Suppressor macrophage (primary cell): ENCODE results near the gene AKAP11.
"Not testable (repeated sequence)": the region's sequence is repeated elsewhere in the genome, so short reads cannot be mapped to it uniquely, and the experiment has no call there.

Source experiments
- DNase-seq, 4 experiments: peaks; one replicate each; pipeline ENCODE4 v3.0.0-alpha.2; 2020 to 2022
- total RNA-seq, 17 experiments: gene quantifications; one replicate each; lab custom pipeline; 2026; ENCODE audit warnings: mixed read lengths in 6 of 17, inconsistent platforms in 3 of 17; lab: John Stamatoyannopoulos, UW

AKAP11 gene, protein sequence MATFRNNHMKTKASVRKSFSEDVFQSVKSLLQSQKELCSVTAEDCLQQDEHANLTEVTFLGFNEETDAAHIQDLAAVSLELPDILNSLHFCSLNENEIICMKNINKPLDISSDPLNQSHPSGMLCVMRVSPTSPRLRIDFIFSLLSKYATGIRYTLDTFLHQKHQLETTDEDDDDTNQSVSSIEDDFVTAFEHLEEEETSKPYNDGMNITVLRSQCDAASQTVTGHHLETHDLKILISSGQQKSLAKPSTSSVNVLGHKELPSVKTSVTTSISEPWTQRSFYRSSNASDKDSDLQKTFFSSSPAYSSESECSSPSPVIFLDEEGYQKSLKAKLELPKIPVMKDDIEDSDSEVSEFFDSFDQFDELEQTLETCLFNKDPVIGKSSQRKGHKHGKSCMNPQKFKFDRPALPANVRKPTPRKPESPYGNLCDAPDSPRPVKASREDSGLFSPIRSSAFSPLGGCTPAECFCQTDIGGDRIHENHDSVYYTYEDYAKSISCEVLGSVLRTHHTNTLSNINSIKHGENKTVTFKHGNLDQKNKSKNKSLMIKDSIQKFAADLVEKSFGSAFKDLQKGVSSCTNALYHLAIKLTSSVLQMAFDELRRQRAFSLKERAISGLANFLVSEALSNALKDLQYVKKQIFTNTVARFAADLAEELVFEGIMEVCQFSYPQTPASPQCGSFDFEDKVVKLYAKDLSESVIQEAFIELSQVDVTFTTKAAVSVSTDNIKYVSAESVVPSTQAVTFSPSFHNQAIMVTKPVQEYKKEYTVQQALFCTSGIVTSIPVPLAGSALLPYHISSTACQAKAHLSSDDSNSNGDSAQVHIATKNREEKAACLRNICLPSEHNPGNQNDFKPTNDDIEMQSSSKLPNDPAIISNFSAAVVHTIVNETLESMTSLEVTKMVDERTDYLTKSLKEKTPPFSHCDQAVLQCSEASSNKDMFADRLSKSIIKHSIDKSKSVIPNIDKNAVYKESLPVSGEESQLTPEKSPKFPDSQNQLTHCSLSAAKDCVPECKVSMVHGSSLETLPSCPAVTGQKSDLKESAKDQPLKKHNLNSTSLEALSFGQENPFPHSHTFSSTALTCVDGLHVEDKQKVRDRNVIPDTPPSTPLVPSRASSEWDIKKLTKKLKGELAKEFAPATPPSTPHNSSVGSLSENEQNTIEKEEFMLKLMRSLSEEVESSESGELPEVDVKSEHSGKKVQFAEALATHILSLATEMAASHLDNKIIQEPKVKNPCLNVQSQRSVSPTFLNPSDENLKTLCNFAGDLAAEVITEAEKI (N-terminal part only)
- 12.5 to 195 (median 79.2) reads per million in 17 experiments for total RNA-seq

DNA sequence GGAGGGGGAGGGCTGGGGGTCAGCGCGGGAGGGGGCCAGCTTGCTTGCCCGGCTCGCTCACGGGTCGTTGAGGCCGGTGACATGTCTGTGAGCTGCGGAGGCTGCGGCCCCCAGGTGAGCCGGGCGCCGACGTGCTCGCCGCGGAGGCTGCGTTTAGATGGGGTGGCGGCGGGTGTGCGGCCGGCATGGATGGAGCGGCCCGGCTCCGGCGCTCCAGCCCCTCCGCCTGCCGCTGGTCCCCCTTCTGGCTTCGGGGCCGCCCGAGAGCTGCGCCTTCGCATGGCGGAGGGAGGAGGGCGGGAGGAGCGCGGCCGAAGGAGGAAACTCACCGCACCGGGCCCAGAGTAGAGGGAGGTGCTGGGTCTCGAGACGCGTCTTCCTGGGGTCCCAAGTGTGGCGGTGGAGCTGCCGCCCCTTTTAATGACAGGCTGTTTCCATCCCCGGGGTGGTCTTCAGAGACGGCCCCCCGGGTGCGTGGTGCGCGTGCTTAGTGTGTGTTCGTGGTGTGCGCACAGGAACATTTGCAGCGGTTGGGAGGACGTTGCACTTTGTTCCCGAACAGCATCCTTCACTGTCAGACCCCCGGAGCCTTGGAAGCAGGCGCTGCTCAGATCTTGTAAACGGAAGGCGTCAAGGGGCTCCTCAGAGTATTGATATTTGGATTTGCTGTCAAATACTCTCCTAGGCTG, at the start of gene AKAP11:
TSS of gene AKAP11 (plus strand) at position 38 of the 689 bp plus-strand sequence. CDS start 14,197 bp downstream, outside the sequence.
- DNase-seq = peak; percentile 42 to 75 (median 59)

- DNase-seq = no peak
These were observed 48.3 kb upstream of the AKAP11 start for GRCh38 chr13:42223681-42224080.

DNA sequence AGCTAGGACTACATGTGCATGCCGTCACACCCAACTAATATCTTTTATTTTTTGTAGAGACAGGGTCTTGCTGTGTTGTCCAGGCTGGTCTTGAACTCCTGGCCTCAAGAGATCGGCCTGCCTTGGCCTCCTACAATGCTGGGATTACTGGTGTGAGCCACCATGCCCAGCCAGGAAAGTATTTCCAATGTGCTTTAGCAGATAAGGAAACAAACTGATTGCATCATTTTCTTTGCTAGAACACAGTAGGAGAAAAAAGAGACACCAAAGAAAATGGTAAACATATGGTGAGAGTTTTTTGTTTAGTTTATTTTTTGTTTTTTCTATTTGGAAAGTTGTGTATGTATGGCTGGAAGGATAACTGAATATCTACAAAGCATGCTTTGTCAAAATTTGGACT, 46.9 kb upstream of the AKAP11 start:
- DNase-seq = no peak

- DNase-seq = not testable (repeated sequence)
These were observed 45.2 kb upstream of the AKAP11 start for GRCh38 chr13:42226759-42227158.

GRCh38 chr13:42228527-42228926, 43.4 kb upstream of the AKAP11 start:
- no peak for DNase-seq

- DNase-seq = no peak
These were observed 42.7 kb upstream of the AKAP11 start for GRCh38 chr13:42229287-42229686.

DNA sequence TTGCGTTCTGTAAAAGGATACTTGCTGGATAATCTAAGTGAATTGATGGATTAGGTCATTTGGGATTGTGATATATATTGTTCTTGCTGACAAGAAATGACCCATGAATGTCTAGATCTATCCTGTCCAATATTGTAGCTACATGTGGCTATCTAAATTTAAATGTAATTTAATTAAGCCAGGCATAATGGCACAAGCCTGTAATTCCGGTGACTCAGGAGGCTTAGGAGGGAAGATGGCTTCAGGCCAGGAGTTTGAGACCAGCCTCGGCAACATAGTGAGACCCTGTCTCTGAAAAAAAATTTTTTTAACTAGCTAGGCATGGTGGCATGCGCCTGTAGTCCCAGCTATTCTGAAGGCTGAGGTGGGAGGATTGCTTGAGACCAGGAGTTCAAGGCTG, 39.3 kb upstream of the AKAP11 start:
- no peak for DNase-seq

GRCh38 chr13:42233726-42234125, 38.2 kb upstream of the AKAP11 start:
- DNase-seq = no peak

DNA sequence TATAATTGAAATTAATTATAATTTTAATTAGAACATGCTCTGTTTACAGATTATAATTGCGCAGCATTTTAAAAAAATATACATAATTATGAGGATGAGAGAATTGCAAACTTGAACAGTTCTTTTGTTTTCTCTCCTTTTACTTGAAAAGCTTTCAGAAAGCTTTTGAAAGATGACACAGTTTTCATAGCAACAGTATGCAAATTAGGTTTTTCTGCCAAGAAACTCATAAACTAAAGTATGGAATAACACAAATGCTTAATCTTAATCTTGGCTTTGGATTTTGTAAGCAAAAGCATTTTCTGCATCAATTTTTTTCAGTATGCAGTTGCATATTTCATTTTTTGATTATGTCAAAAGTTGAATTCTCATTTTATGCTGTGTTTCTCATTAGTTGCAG, 32.8 kb upstream of the AKAP11 start:
- no peak for DNase-seq

DNA sequence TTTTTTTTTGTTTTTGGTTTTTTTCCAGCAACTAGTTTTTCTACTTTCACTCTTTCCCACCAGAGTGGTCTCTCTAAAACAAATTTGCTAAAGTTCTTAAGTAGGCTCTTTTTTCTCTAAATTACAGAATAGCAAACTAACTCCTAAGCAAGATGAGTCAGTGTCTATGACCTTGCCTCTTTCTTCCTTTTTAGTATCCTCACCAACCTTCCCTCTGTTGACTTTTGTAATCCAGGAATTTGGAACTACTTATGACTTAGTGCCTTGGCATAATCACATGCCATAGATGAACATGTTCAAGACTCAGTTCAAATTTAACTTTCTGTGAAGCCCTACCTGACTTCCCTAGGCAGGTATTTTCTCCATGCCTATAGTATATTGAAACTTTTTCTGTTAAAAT, 32.3 kb upstream of the AKAP11 start:
- DNase-seq = no peak

DNA sequence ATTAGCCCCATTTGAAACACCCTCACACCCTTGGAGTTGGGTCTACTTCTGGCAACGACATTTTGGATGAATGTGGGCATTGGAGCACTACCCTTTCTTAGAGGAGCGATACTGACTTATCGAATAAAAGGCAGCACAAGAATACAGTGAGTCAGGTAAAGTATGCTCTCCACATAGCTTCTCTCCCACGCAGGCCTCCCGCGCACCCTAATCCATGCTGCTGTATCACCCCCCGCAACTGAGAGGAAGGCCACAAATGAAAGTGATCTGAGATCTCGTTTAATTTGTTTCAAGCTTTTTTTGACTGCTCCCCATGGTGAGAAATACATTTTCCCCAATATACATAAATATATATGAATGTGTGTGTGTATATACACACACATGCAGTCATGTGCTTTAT, 25.4 kb upstream of the AKAP11 start:
- DNase-seq = no peak

DNA sequence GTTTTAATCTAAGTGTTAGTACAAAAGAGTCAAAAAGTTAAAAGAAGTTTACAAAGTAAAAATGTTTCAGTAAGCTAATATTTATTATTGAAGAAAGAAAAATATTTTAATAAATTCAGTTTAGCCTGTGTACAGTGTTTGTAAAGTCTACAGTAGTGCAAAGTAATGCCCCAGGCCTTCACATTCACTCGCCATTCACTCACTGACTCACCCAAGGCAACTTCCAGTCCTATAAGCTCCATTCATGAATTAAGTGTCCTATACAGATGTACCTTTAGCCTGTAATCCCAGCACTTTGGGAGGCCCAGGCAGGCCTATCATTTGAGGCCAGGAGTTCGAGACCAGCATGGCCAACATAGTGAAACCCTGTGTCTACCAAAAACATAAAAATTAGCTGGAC, 24.1 kb upstream of the AKAP11 start:
- no peak for DNase-seq

DNA sequence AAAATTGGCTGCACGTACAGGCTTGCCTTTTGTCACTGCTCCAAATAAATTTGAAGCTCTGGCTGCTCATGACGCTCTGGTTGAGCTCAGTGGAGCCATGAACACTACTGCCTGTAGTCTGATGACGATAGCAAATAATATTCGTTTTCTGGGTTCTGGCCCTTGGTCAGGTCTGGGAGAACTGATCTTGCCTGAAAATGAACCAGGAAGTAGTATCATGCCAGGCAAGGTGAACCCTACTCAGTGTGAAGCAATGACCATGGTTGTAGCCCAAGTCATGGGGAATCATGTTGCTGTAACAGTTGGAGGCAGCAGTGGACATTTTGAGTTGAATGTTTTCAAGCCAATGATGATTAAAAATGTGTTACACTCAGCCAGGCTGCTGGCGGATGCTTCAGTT, 16.1 kb upstream of the AKAP11 start:
- DNase-seq = no peak

DNA sequence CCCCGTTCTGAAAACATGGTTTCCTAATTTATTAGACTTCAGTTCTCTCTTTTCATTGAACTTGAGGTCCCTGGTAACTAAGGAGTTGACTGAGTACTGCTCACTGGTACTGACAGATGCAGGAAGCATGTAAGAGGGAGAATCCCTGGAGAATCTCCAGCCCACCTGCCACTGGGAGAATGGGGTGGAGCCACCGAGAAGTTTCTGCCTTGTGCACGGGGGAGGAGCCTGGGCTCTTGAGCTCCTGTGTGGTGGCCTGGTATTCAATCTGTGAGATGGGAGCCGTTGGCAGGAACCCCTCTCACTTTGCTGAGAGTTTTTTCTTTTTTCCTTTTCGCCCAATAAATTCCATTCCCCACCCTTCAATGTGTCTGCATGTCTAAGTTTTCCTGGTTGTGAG, 13.2 kb upstream of the AKAP11 start:
- no peak for DNase-seq

DNA sequence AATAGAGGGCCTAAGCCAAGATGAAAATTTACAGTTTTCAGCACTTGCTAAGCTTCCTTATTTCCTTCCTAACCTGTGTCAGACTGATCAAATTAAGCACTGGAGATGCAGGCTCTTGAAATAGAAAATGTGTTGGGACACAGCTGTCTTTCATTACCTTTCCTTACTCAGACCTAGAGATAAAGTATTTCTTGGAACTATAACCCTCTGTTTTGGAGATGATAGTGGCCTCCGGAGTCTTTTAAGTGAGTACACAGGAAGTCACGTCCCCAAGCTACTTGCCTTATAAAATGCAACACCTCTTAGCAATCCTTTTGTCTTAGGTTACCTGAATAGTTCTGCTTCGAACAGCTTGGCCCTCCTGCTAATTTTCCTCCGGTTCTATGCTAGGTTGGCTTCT, 12.4 kb upstream of the AKAP11 start:
- DNase-seq = no peak

DNA sequence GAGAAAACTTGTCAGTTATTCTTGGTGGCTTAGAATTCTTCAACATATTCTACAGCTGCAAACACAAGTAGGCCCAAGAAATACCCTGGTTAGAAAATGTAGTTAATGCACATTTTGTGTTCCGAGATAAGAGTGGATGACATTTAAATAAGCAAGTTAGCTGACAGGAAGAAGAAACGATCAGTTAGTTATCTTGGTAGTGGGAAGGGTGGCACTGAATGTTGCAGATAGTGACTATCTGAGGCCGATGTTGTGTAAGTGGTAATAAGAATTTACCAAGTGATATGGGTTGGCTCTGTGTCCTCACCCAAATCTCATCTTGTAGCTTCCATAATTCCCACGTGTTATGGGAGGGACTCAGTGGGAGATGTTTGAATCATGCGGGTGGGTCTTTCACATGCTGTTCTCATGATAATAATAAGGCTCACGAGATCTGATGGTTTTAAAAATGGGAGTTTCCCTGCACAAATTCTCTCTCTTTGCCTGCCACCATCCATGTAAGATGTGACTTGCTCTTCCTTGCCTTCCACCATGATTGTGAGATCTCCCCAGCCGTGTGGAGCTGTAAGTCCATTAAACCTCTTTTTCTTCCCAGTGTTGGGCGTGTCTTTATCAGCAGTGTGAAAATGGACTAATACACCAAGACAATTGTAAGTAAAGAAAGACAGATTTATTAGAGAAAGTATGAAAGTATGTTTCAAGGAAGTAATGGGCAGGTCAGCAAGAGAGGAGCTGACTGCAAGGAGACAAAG, 10.9 kb upstream of the AKAP11 start:
- no peak for DNase-seq

- DNase-seq = no peak
These were observed 5.5 kb upstream of the AKAP11 start for GRCh38 chr13:42266473-42266872.

GRCh38 chr13:42270160-42270856, 1.6 kb upstream of the AKAP11 start:
- no peak for DNase-seq

- no peak for DNase-seq
These were observed 1.1 kb upstream of the AKAP11 start for GRCh38 chr13:42270857-42271215.

- peak; percentile 96 to 98 (median 98) for DNase-seq
These were observed 426 bp upstream of the AKAP11 start for GRCh38 chr13:42271337-42272114.
